Activated naive CD4-positive, alpha-beta T cell treated with anti-CD3 and anti-CD28 coated beads, Interleukin-2, amount 50 U/mL, for 24 hours (primary cell): ENCODE data around the gene SHLD2.
A peak's percentile ranks its signal among the peaks of the same experiment; 100 is the strongest.
"Not testable (repeated sequence)": the region's sequence is repeated elsewhere in the genome, so short reads cannot be mapped to it uniquely, and the experiment has no call there.

ENCODE experiments used
- H3K27ac Mint-ChIP-seq: one replicate; pipeline ENCODE4 v1.8.0; 2021; ENCODE audit warnings: mild to moderate bottlenecking, mixed read lengths
- H3K27me3 Mint-ChIP-seq: one replicate; pipeline ENCODE4 v1.8.0; 2021; ENCODE audit warnings: mixed read lengths
- H3K36me3 Mint-ChIP-seq: one replicate; pipeline ENCODE4 v1.8.0; 2021; ENCODE audit warnings: mixed read lengths
- H3K4me1 Mint-ChIP-seq: one replicate; pipeline ENCODE4 v1.8.0; 2021; ENCODE audit warnings: mixed read lengths
- H3K4me3 Mint-ChIP-seq: one replicate; pipeline ENCODE4 v1.8.0; 2021; ENCODE audit warnings: mild to moderate bottlenecking, mixed read lengths
- H3K9me3 Mint-ChIP-seq: one replicate; pipeline ENCODE4 v1.8.0; 2021; ENCODE audit warnings: mixed read lengths

Gene SHLD2

DNA sequence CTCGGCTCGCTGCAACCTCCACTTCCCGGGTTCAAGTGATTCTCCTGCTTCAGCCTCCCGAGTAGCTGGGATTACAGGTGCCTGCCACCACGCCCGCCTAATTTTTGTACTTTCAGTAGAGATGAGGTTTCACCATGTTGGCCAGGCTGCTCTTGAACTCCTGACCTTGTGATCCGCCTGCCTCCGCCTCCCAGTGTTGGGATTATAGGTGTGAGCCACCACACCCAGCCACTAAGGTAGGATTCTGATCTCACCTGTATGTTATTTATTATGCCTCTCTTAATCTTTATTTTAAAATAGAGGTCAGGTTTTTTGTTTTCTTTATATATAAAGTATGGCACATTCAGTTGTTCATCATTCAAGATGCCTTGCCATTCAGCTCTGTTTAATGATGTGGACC is 9.7 kb downstream of the SHLD2 start:
- not testable (repeated sequence) for H3K27ac Mint-ChIP-seq, H3K27me3 Mint-ChIP-seq, H3K4me3 Mint-ChIP-seq, H3K9me3 Mint-ChIP-seq
- Mint-ChIP-seq H3K4me1 (peaks cover 26% of the 10 kb centered on the region), H3K36me3 (peaks cover 20% of the 10 kb centered on the region)

DNA sequence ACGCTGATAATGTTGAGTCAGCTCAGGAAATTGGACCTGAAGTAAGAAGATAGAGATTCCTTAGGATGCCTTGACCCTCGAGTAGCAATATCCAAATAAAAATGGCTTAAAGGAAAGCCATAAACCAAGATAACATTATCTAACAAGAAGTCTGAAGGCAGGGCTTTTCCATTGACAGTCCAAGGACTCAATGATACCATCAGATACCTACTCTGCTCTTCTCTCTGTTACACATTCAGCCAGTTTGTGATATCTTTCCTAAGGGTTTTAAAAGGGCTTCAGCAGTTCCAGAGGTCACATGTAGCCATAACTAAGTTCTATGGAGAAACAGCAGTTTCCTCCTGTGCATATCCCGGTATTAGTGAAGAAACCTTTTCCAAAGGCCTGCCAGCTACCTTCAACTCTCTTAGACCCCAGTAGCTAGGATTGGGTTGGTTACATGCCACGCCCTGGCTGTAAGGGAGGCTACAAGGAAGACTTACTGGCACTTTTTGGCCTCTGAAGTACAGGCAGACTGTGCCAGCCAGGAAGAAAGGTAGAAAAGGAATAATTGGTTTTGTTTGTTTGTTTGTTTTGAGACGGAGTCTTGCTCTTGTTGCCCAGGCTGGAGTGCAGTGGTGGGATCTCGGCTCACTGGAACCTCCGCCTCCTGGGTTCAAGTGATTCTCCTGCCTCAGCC is 10.6 kb downstream of the SHLD2 start:
- H3K4me3 Mint-ChIP-seq = no peak overlapping the region
- no peaks in the 10 kb centered on the region for H3K9me3 Mint-ChIP-seq
- H3K36me3 Mint-ChIP-seq = peaks cover 19% of the 10 kb centered on the region
- H3K27me3 Mint-ChIP-seq = no peaks in the 10 kb centered on the region
- H3K27ac Mint-ChIP-seq = no peak overlapping the region
- peaks cover 21% of the 10 kb centered on the region for H3K4me1 Mint-ChIP-seq

DNA sequence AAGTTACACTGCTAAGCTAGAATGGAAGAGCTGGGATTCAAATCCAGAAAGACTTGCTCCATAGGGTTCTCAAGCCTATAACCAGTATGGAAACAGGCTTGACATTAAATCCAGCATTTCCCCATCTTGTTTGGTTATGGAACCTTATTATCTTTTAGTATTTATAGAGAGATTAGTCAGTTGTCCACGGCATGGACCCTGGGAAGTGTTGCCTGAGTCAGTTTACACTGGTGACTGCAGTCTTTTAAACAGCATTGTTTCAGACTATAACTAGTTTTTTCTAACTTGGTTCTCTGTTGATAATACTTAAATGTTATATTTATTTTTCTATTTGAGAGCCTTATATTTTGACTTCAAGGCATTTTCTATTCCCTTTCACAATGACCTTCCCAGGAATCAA is 23.1 kb downstream of the SHLD2 start:
- H3K27me3 Mint-ChIP-seq, H3K9me3 Mint-ChIP-seq, H3K27ac Mint-ChIP-seq, H3K4me3 Mint-ChIP-seq: not testable (repeated sequence)
- Mint-ChIP-seq H3K4me1 (peaks cover 12% of the 10 kb centered on the region), H3K36me3 (peaks cover 12% of the 10 kb centered on the region)

DNA sequence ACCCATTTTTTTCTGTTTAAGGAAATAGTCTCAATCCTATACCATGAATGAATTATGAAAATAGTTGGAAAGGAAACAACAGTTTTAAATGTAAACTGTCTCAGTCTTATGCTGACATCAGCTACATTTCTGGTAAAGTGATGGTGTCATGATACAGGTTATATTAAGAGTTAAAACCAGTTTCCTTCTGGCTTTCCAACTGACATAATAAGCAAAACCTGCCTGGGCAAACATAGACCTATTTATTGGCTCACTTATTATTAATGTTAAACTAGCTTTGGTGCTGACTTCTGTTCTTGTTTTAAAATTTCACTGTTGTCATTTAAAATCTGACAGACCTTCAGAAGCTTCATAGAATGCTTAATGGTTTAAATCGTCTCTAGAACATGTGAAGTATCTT is 24.0 kb downstream of the SHLD2 start:
- H3K27ac Mint-ChIP-seq, H3K27me3 Mint-ChIP-seq: not testable (repeated sequence)

DNA sequence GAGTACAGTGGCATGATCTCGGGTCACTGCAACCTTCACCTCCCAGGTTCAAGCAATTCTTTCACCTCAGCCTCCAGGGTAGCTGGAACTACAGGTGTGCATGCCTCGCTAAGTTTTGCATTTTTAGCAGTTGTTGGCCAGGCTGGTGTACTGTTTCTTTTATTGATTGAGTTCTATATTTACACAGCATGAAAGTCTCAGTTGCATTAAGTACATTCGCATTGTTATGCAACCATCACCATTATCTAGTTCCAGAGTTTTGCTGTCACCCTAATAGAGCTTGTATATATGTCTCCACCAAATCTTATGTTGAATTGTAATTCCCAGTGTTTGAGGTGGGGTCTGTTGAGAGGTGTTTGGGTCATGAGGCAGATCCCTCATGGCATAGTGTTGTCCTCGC is 28.3 kb downstream of the SHLD2 start:
- H3K4me1 Mint-ChIP-seq, H3K9me3 Mint-ChIP-seq, H3K36me3 Mint-ChIP-seq, H3K4me3 Mint-ChIP-seq, H3K27ac Mint-ChIP-seq, H3K27me3 Mint-ChIP-seq: not testable (repeated sequence)

More for the DNA sequence above, 24.0 kb downstream of the SHLD2 start:
- H3K4me1 Mint-ChIP-seq = peaks cover 12% of the 10 kb centered on the region
- peaks cover 14% of the 10 kb centered on the region for H3K36me3 Mint-ChIP-seq
- not testable (repeated sequence) for H3K4me3 Mint-ChIP-seq, H3K9me3 Mint-ChIP-seq

DNA sequence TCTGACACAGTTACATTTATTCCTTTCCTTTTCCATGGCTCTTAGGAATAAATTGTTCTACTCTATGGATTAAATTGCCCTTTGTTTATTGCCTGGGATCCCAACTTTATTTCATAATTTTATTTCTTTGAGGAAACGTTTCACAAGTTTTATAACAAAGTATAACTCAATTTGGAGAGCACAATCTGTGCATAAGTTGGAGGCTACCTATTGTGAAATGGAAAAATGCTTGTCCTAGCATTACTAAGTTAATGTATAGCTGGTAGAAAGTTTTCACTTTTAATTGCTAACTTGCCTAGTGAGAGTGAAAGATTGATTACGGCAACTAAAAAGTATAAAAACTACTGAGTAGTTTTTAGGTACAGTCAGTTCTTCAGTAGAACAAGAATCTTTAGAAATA is 32.0 kb downstream of the SHLD2 start:
- not testable (repeated sequence) for H3K36me3 Mint-ChIP-seq, H3K27me3 Mint-ChIP-seq, H3K9me3 Mint-ChIP-seq, H3K27ac Mint-ChIP-seq, H3K4me1 Mint-ChIP-seq, H3K4me3 Mint-ChIP-seq

DNA sequence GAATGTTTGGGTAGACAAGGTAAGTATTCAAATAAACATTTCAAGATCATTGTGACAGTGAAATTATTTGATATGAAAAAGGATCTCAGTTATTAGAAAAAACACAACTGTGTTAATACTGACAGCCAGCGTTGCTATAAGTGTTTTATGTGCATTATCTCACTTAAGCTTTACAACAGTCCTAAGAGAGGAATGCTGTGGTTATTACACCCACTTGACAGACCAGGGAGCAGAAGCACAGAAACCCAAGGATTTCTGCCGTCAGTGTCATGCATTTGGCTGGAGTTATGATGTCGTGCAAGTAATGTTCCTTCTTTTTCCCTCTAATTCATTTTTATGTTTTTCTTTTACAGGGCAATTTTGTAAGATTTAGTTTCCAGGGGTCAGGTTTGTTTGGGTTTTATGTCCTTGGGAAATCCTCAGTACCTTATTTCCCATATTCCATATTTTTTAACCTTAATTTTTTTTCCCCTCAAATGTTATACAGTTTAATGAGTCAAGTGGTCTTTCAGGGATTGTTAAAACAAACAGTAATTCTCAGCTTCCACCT is 32.7 kb downstream of the SHLD2 start:
- H3K27ac Mint-ChIP-seq, H3K4me1 Mint-ChIP-seq, H3K27me3 Mint-ChIP-seq, H3K9me3 Mint-ChIP-seq, H3K4me3 Mint-ChIP-seq, H3K36me3 Mint-ChIP-seq: not testable (repeated sequence)

DNA sequence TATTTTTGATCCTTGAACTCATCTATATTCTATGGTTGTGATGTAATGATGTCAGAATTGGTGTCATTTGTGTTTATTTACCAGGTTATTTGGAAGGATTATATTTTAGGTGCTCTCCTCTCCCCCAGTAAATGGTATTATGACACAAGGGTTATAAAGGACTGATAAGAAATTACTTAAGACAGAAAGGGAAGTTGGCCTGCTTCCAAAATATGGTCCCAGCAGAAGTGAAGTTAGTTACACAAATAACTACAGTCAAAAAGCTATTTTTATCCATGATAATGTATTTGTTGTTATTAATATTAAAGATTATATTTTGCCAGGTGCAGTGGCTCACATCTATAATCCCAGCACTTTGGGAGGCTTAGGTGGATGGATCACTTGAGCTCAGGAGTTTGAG is 37.2 kb downstream of the SHLD2 start:
- not testable (repeated sequence) for H3K4me1 Mint-ChIP-seq, H3K27ac Mint-ChIP-seq, H3K27me3 Mint-ChIP-seq, H3K9me3 Mint-ChIP-seq, H3K4me3 Mint-ChIP-seq
- peaks cover 20% of the 10 kb centered on the region for H3K36me3 Mint-ChIP-seq

DNA sequence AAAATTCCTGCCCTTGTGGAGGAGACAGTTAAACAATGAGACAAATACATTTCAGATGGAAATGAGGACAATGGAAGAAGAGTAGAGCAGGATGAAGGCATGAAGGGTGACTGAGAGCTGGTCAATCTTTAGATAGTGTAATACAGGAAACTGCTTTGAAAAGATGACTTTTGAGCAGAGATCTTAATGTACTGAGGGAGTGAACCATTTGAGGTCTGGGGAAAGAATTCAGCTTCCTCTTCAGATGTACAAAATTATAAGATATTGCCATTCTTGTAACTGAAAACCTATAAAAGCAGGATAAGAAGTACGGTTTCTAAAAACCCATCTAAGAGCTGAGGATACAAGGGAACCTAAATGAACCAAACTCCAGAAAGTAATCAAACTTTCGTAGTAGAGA is 38.9 kb downstream of the SHLD2 start:
- not testable (repeated sequence) for H3K27me3 Mint-ChIP-seq, H3K9me3 Mint-ChIP-seq, H3K4me3 Mint-ChIP-seq, H3K27ac Mint-ChIP-seq, H3K4me1 Mint-ChIP-seq
- peaks cover 24% of the 10 kb centered on the region for H3K36me3 Mint-ChIP-seq

DNA sequence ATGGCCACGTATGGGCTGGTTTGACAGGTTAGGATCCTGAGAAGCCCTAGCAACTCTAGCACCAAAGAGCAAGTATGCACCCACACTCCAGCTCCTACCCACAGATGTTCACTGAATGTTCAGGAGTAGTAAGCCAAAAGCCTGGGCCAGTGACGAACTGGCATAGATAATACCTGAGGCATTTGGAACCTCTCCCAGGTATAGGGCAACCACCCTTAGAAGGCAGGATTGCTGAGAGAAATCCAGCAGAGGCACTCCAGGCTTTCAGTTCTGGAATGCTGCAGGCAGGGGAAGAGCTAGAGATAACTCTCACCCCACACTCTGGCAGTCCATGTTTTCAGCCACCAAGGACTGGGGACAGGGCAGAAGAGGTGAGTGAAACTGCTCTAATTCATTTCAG is 39.4 kb downstream of the SHLD2 start:
- not testable (repeated sequence) for H3K27ac Mint-ChIP-seq, H3K4me3 Mint-ChIP-seq, H3K9me3 Mint-ChIP-seq, H3K4me1 Mint-ChIP-seq, H3K27me3 Mint-ChIP-seq
- peaks cover 23% of the 10 kb centered on the region for H3K36me3 Mint-ChIP-seq

DNA sequence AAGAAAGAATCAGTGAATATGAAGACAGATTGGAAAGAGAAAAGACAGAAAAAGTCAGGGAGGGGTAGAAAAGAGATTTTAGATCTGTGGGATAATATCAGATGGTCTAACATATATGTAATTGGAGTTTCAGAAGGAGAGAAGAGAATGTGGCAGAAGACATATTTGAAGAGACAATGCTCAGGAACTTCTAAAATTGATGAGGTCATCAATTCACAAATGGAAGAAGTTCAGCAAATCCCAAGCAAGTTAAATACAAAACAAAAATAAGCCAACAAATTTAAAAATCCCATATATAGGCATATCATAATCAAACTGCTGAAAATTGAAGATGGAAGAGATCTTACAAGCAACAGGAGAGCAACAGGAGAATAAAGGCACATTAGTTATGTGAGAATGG is 42.5 kb downstream of the SHLD2 start:
- H3K4me3 Mint-ChIP-seq, H3K27me3 Mint-ChIP-seq, H3K9me3 Mint-ChIP-seq, H3K4me1 Mint-ChIP-seq, H3K27ac Mint-ChIP-seq: not testable (repeated sequence)
- peaks cover 19% of the 10 kb centered on the region for H3K36me3 Mint-ChIP-seq

DNA sequence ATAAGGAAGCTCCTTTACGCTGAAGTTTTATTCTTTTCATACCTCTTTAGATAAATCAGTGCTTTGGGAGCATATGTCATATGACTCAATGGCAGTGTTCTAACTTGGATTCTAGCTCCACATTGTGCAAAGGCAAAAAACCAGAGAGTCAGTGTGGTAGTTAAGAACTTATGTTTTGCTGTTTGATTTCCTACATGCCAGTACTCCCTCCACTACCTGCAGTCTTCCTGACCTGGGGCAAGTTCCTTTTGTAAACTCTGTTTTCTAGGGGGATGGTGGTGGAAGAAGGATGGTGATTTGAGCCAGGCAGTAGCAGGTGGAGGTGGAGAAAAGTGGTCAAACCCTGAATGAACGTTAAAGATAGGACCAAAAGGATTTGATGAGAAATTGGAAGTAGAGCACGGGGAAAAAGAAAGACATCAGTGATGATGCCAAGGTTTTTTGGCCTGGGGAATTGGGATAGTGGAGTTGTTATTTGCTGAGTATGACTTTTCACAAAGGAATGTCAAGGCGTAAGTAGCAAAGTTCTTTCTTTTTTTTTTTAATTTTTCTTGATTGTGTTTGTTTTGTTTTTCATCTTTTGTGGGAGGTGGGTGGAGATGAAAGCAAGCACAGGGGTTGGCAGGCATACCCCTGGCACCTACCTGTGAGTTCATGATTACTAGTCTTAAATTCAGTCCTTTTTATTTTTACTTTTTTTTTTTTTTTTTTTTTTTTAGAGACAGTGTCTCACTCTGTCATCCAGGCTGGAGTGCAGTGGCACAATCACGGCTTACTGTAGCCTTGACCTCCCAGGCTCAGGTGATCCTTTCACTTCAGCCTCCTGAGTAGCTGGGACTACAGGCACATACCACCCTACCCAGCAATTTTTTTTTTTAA is 47.5 kb downstream of the SHLD2 start:
- H3K4me1 Mint-ChIP-seq, H3K36me3 Mint-ChIP-seq, H3K9me3 Mint-ChIP-seq, H3K4me3 Mint-ChIP-seq, H3K27me3 Mint-ChIP-seq: not testable (repeated sequence)
- H3K27ac Mint-ChIP-seq = peak overlapping the region; percentile 35

DNA sequence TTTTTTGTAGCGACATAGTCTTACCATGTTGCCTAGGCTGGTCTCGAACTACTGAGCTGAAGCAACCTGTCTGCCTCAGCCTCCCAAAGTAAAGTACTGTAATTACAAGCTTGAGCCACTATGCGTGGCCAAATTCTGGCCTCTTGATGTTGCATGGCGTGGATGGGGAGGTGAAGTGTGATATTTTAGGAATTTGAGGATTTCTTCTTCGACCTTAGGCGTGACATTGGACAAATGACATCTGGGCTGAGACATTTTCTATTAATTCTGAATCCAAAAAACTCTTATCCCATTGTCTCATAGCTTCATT is 48.1 kb downstream of the SHLD2 start:
- H3K4me3 Mint-ChIP-seq, H3K27me3 Mint-ChIP-seq, H3K9me3 Mint-ChIP-seq, H3K4me1 Mint-ChIP-seq, H3K27ac Mint-ChIP-seq, H3K36me3 Mint-ChIP-seq: not testable (repeated sequence)

DNA sequence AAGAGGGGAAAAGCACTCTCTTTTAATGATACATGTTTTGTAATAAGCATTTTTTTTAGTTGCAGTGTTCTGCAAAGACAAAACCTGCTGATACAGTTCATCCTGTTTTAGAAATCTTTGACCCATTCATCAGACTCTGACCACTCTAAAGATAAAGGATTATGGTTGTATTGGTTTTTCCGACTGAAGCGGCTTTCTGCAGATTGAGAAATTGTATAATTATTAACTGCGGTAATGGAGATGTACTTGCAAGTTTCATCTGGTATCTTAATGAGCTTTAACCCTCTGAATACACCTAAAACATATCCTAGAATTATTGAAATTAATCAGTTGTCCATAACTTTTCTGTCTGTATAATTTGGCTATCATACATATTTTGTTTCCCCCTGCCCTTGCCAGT is 50.6 kb downstream of the SHLD2 start:
- H3K4me3 Mint-ChIP-seq, H3K27ac Mint-ChIP-seq, H3K4me1 Mint-ChIP-seq, H3K36me3 Mint-ChIP-seq, H3K27me3 Mint-ChIP-seq, H3K9me3 Mint-ChIP-seq: not testable (repeated sequence)

DNA sequence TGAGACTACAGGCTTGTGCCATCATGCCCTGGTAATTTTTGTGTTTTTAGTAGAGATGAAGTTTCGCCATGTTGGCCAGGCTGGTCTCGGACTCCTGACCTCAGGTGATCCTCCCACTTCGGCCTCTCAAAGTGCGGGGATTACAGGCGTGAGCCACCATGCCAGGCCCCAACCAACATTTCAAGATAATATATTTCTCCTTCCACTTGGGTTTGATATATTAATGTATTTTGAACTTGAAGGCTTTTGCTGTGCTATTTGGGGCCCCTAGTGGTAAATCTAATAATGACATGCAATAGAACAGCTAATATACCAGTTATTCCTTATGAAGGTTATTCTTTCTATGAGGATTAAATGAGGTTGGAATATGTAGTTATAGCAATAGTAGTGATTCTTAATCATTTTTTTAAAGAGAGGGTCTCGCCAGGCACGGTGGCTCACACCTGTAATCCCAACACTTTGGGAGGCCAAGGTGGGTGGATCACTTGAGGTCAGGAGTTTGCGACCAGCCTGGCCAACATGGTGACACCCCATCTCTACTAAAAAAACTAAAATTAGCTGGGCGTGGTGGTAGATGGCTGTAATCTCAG is 54.1 kb downstream of the SHLD2 start:
- H3K27me3 Mint-ChIP-seq, H3K36me3 Mint-ChIP-seq, H3K9me3 Mint-ChIP-seq, H3K4me3 Mint-ChIP-seq, H3K4me1 Mint-ChIP-seq, H3K27ac Mint-ChIP-seq: not testable (repeated sequence)

DNA sequence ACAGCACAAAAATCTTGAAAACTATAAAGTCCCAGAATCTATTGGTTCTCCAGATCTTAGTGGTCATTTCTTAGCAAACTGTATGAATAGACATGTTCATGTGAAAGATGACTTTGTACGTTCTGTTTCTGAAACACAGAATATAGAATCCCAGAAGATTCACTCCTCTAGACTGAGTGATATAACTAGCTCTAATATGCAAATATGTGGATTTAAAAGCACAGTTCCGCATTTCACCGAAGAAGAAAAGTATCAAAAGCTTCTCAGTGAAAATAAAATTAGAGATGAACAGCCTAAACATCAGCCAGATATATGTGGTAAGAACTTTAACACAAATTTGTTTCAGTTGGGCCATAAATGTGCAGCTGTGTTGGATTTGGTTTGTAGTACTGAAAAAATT is 56.5 kb downstream of the SHLD2 start:
- not testable (repeated sequence) for H3K27ac Mint-ChIP-seq, H3K4me3 Mint-ChIP-seq, H3K9me3 Mint-ChIP-seq, H3K4me1 Mint-ChIP-seq, H3K36me3 Mint-ChIP-seq, H3K27me3 Mint-ChIP-seq
